HPDE6-E6E7 (cell line): Measurements from ENCODE around the gene SYNRG.
"Not testable (repeated sequence)": the region's sequence is repeated elsewhere in the genome, so short reads cannot be mapped to it uniquely, and the experiment has no call there.

ENCODE experiments used
- DNase-seq: peaks from one replicate; pipeline ENCODE4 v3.0.0; 2011; ENCODE audit warnings: missing footprints; ENCODE audit errors: extremely low spot score

The SYNRG gene, protein sequence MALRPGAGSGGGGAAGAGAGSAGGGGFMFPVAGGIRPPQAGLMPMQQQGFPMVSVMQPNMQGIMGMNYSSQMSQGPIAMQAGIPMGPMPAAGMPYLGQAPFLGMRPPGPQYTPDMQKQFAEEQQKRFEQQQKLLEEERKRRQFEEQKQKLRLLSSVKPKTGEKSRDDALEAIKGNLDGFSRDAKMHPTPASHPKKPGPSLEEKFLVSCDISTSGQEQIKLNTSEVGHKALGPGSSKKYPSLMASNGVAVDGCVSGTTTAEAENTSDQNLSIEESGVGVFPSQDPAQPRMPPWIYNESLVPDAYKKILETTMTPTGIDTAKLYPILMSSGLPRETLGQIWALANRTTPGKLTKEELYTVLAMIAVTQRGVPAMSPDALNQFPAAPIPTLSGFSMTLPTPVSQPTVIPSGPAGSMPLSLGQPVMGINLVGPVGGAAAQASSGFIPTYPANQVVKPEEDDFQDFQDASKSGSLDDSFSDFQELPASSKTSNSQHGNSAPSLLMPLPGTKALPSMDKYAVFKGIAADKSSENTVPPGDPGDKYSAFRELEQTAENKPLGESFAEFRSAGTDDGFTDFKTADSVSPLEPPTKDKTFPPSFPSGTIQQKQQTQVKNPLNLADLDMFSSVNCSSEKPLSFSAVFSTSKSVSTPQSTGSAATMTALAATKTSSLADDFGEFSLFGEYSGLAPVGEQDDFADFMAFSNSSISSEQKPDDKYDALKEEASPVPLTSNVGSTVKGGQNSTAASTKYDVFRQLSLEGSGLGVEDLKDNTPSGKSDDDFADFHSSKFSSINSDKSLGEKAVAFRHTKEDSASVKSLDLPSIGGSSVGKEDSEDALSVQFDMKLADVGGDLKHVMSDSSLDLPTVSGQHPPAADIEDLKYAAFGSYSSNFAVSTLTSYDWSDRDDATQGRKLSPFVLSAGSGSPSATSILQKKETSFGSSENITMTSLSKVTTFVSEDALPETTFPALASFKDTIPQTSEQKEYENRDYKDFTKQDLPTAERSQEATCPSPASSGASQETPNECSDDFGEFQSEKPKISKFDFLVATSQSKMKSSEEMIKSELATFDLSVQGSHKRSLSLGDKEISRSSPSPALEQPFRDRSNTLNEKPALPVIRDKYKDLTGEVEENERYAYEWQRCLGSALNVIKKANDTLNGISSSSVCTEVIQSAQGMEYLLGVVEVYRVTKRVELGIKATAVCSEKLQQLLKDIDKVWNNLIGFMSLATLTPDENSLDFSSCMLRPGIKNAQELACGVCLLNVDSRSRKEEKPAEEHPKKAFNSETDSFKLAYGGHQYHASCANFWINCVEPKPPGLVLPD (N-terminal part only)

GRCh38 chr17:37609170-37610040 is at the start of gene SYNRG:
TSS of gene SYNRG (minus strand) at chr17:37609418. CDS start at chr17:37609355, 63 bp downstream.
- DNase-seq: peak; percentile 97

DNA sequence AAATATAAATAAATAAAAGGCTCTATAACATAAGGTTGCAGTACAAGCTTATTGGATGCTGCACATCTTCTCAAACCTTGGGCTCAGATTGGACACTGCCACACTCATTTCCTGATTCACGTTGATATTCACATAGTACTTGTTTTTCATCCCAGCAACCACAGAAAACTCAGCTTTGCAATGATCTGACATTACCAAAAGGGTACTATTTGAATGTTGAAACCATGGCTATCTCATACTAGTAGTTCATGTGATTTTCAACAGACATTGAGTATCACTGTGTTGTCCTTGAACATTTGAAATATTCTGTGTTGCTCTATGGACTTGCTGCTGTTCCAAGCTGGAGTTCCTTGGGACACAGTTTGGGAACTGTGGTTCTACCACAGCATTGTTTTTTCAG is 48.0 kb upstream of the SYNRG start:
- DNase-seq: no peak

DNA sequence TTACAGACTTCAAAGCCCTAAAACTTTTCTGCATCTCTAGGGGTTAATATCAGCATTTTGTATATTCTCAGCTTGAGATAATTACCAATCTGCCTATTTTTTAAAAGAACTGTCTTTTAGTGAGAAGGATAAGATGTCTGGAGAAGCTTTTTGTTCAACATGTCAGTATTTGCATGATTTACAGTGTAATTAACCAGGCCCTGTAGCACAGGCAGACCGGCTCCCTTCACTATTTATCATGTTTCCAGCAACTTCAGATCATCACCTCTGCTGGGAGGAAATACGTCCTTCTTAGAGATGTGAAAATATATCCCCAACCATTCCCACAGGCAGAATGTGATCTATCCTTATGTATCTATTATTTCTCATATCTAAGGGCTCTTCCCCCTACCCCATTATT is 42.6 kb upstream of the SYNRG start:
- DNase-seq: no peak

- DNase-seq: no peak
Measured at GRCh38 chr17:37650419-37651003, 41.3 kb upstream of the SYNRG start.

GRCh38 chr17:37648555-37648954 is 39.3 kb upstream of the SYNRG start:
- DNase-seq: no peak

GRCh38 chr17:37647856-37648255 is 38.6 kb upstream of the SYNRG start:
- no peak for DNase-seq

- no peak for DNase-seq
Measured at GRCh38 chr17:37643869-37644268, 34.7 kb upstream of the SYNRG start.

- DNase-seq: peak; percentile 93
Measured at GRCh38 chr17:37643118-37643766, 34.0 kb upstream of the SYNRG start, which contains the start of gene DDX52. TSS of gene DDX52 (minus strand) at chr17:37643446. CDS start at chr17:37643420, 26 bp downstream.

GRCh38 chr17:37642681-37643080 is 33.5 kb upstream of the SYNRG start:
- no peak for DNase-seq

GRCh38 chr17:37640015-37640414 is 30.8 kb upstream of the SYNRG start:
- no peak for DNase-seq

GRCh38 chr17:37637956-37638355 is 28.7 kb upstream of the SYNRG start:
- DNase-seq: no peak

GRCh38 chr17:37616430-37616829 is 7.2 kb upstream of the SYNRG start:
- DNase-seq: not testable (repeated sequence)

GRCh38 chr17:37614823-37615222 is 5.6 kb upstream of the SYNRG start:
- no peak for DNase-seq

DNA sequence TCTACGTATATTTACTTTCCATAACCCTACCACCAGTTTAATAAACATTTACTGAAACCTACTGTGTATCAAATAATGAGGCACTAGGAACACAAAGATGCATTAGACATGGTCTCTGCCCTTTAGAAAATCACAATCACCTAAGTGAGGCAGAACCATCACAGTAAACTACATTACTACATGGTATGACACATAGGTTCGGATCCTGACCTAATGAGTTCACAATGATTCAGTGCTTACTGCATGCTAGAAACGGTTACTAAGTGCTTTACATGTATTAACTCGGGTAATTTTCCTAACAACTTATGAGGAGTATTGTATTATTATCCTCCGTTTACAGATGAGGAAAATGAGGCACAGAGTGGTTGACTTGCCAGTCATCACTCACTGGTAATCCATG is 5.2 kb upstream of the SYNRG start:
- peak; percentile 53 for DNase-seq

DNA sequence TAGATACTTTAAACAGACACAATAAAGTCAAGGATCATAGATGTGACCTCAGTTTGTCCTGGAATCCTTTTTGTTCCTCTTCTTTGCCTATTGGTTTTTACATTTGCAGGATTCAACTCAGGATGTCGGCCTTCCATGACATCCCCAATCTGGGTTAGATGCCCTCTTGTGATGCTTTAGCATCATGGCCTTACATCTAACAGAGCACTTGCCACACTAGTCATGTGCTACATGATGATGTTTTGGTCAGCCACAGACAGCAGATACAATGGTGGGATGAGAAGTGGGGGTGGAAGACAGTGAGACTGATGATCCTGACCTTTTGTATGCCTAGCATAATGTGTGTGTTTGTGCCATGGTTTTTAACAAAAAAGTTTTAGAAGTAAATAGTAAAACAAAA is 1.8 kb upstream of the SYNRG start:
- DNase-seq: no peak

GRCh38 chr17:37610041-37610420 is 813 bp upstream of the SYNRG start:
- not testable (repeated sequence) for DNase-seq

DNA sequence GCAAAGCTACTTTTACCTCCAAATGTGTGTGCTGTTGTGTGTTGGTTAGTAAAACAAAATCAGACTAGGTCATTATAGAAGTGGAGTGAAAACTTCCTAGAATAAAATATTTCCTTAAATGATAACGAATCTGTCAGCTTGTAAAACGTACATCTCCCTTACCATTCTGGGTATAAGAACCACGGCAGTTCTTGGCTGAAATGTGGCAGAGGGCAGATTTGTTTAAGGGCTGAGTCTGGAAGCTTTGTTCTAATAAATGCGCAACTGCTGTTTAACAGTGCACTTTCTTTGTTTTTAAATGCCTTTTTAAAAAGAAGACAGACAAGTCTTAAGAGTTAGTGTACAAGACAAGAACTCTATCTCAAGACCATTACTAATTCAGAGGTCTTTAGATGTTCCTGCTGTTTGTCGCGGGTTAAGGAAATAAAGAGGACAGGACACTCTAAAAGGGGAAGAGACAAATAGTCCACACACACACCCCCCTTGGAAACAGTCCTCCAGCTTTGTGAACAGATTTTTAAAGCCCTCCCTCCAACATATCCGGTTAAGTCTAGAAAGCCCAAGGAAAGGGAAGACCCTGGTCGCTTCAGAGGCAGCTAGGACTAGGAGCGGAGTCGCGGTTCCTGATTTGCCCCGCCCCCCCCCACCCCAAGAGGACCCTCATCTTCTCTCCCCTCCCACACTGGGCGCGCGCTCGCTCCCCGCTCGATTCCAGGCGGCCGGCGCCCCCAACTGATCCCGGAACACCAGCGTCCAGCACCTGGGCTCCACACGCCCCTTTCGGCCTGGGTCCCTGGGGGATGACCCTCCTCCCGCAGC is 658 bp downstream of the SYNRG start:
- no peak for DNase-seq

GRCh38 chr17:37607637-37608331 is 1.4 kb downstream of the SYNRG start:
- DNase-seq: no peak
